Fibroblast of lung (primary cell): Measurements from ENCODE around the gene ARHGEF11.

ENCODE experiments used
- CTCF ChIP-seq, 2 donors: IDR thresholded peaks in 1 of 2; conservative IDR thresholded peaks in 1 of 2; 1 replicate in 1 of 2; 2 replicates in 1 of 2; pipeline ENCODE4 v1.5.1; 2011 to 2012; ENCODE audit warnings: low read length in 2 of 2, control low read depth in 1 of 2, inconsistent platforms in 1 of 2, low read depth in 1 of 2, mild to moderate bottlenecking in 1 of 2
- EZH2 ChIP-seq: IDR thresholded peaks from 2 replicates; pipeline ENCODE4 v1.5.1; 2012; ENCODE audit warnings: low read length, control low read depth, mild to moderate bottlenecking; ENCODE audit errors: missing control alignments

GRCh38 chr1:157040802-157041201 lies 4.7 kb downstream of the ARHGEF11 start:
- TF ChIP-seq CTCF (conservative IDR thresholded peaks at IDR 0.05 in 1 of 2, IDR thresholded peaks at IDR 0.05 in 1 of 2; ENCODE audit: low read depth in 1 of 2, low read length in 2 of 2) (no peak), EZH2 (no peak)
